HG02571 (cell line): ENCODE measurements around the gene MED12L.

Experiments
- ATAC-seq: cut with Tn5 transposase; IDR thresholded peaks from one replicate; pipeline ENCODE4 v1.9.1; 2021; ENCODE audit warnings: mild to moderate bottlenecking, moderate library complexity; ENCODE audit not compliant: unreplicated experiment

The MED12L gene

GRCh38 chr3:151086484-151087456 lies 1.3 kb downstream of the MED12L start:
- ATAC-seq: peak; percentile 47

- ATAC-seq: no peak
These were observed 2.2 kb downstream of the MED12L start for GRCh38 chr3:151087648-151088047.

- ATAC-seq: no peak
These were observed 6.4 kb downstream of the MED12L start for GRCh38 chr3:151091685-151092345.

- ATAC-seq: no peak
These were observed 7.7 kb downstream of the MED12L start for GRCh38 chr3:151093148-151093547.

- no peak for ATAC-seq
These were observed 8.4 kb downstream of the MED12L start for GRCh38 chr3:151093905-151094304.

- no peak for ATAC-seq
These were observed 11.3 kb downstream of the MED12L start for GRCh38 chr3:151096716-151097115.

GRCh38 chr3:151100076-151100475 lies 14.6 kb downstream of the MED12L start:
- ATAC-seq: no peak

GRCh38 chr3:151101270-151101969 lies 16.0 kb downstream of the MED12L start:
- ATAC-seq: no peak

GRCh38 chr3:151106311-151106710 lies 20.8 kb downstream of the MED12L start:
- no peak for ATAC-seq

- no peak for ATAC-seq
These were observed 21.7 kb downstream of the MED12L start for GRCh38 chr3:151107177-151107576.

GRCh38 chr3:151107701-151108100 lies 22.2 kb downstream of the MED12L start:
- ATAC-seq: no peak

- no peak for ATAC-seq
These were observed 23.9 kb downstream of the MED12L start for GRCh38 chr3:151109286-151109800.

GRCh38 chr3:151112731-151113130 lies 27.3 kb downstream of the MED12L start:
- no peak for ATAC-seq

- no peak for ATAC-seq
These were observed 27.9 kb downstream of the MED12L start for GRCh38 chr3:151113343-151113742.

- no peak for ATAC-seq
These were observed 31.6 kb downstream of the MED12L start for GRCh38 chr3:151117047-151117446.

GRCh38 chr3:151119188-151119587 lies 33.7 kb downstream of the MED12L start:
- ATAC-seq: no peak

GRCh38 chr3:151120409-151120808 lies 34.9 kb downstream of the MED12L start:
- ATAC-seq: no peak

- ATAC-seq: no peak
These were observed 35.6 kb downstream of the MED12L start for GRCh38 chr3:151121016-151121415.

GRCh38 chr3:151123827-151124226 lies 38.4 kb downstream of the MED12L start:
- no peak for ATAC-seq

GRCh38 chr3:151124476-151124875 lies 39.0 kb downstream of the MED12L start:
- no peak for ATAC-seq

GRCh38 chr3:151130428-151130827 lies 45.0 kb downstream of the MED12L start:
- no peak for ATAC-seq
